ENCODE results near the gene DYSF.

Gene DYSF

GRCh38 chr2:71575966-71576365 lies 122.6 kb downstream of the DYSF start:
- DNase-seq (ENCODE audit: low spot score): no peak

GRCh38 chr2:71576541-71576940 lies 123.2 kb downstream of the DYSF start:
- DNase-seq (ENCODE audit: low spot score): no peak

- DNase-seq (ENCODE audit: low spot score): no peak
These were observed 123.8 kb downstream of the DYSF start for GRCh38 chr2:71577209-71577608.

DNA sequence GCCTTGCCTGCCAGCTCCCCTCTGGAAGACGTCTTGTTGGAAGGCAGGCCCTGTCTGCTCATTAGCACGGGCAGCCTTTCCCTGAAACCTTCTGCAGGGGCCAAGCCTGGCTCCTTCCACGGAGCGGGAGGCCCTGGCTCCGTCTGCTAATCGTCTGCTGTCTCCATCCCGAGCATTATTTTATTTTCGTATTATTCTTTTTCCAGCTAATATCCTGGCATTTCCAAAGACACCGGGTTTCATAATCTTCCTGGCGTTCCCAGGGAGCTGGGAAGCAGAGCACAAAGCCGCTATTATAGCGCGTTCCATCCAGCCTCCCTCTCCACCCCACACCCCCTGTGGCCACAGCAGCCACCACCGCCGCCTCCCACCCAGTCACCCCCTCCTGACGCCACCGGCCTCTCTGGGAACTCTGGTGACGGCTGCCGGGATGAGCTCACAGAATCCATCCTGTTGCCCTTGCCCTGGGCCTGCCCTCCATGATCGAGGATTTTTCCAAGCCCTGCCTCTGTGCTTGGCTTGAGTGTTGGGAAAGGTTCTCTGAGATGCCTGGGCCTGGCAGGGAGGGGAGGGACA lies 125.5 kb downstream of the DYSF start:
- DNase-seq (ENCODE audit: low spot score): peak; percentile 90

DNA sequence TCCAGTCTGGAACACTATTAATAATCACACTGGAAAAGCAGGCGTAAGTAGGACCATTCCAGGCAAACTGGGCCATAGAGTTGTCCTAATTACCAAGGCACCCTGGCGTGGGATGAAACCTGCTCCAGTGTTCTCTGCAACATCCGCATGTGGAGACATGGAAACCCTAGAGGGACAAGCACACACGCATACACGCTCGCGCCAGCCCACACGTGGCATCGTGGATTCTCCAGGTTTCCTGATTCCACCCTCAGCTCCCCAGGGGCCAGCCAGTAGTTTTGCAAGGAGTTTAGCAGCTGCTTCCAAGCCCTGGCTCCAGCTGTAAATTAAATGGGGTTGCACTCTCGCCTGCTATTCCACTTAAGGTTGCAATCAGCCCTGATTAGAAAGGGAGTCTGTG lies 127.7 kb downstream of the DYSF start:
- DNase-seq (ENCODE audit: low spot score): no peak

- DNase-seq (ENCODE audit: low spot score): peak; percentile 43
These were observed 130.5 kb downstream of the DYSF start for GRCh38 chr2:71583876-71584275.

GRCh38 chr2:71586471-71586870 lies 133.1 kb downstream of the DYSF start:
- DNase-seq (ENCODE audit: low spot score): no peak

- DNase-seq (ENCODE audit: low spot score): no peak
These were observed 134.2 kb downstream of the DYSF start for GRCh38 chr2:71587509-71588073.

DNA sequence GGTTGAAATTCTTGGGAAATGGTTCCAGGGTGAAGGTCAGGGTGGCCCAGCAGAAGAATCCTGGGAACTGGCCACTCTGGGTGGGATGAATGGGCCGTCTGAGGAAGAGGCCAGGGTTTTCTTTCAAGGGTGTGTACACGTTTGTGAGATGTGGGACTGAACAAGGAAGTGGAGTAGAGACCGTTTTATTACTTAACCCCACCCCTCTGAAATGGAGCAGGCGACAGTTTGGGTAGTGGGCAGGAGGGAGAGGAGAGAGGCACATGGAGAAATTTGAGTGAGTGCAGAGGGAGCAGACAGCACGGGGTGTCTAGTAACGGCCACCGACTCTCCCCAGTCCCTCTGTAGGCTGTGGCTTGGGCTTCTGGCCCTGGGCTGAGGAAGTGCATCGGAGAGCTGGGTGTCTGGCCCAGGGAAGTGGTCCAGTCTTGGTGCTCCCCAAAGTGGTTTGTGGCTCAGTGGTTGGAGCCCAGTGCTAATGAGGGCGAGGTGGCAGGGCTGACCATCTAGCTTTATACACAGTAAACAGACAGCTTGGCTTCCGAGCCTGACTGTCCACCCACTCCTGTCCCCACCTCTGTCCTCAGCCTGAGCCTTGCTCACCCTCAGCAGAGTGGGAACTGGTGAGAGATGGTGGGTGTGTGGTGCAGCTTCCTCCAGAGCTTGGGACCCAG lies 135.3 kb downstream of the DYSF start:
- no peak for DNase-seq (ENCODE audit: low spot score)

DNA sequence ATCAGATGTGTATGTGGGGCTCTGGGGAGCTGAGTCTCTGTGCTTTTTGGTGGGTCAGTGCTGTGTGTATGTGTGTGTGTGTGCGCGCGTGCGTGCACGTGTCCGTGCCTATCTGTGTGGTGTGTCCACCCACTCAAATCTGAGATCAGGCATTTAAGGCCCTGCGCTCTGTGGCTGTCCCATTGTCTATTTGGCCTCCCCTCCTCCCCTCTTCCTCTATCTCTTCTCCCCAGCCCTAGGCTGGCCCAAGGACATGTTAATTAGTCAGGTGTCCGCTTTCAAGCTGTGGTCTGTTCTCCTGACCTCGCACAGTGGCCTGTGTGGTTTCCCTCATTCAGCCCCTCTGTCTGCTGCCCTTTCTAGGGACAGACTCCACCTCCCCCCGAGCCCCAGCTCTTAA lies 136.4 kb downstream of the DYSF start:
- DNase-seq (ENCODE audit: low spot score): no peak

GRCh38 chr2:71591044-71591443 lies 137.7 kb downstream of the DYSF start:
- DNase-seq (ENCODE audit: low spot score): no peak

DNA sequence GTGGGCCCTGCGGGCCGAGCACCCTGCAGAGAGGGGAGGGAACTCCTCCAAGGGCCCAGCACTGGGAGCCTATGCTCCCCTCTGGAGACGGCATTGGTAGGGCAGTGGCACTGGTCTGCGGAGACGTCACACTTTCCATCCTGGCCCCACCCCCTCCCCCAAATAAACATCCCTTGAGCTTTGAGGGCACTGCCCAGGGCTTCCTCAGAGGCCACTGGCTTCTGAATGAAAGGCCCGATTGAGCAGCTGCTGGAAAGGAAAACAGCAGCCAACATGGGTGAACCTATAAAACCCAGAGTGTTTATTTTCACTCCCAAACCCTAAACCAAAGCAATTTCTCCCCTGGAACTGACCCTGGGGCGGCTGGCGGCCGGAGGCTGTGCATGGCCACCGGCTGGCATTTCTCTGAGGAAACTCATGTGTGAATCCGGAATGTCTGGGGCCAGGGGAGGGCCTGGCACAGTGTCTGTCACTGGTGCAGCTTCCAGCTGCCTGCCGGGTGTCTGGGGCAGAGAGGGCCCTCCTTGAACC lies 138.9 kb downstream of the DYSF start:
- DNase-seq (ENCODE audit: low spot score): no peak

GRCh38 chr2:71595569-71595968 lies 142.2 kb downstream of the DYSF start:
- DNase-seq (ENCODE audit: low spot score): no peak

- no peak for DNase-seq (ENCODE audit: low spot score)
These were observed 142.7 kb downstream of the DYSF start for GRCh38 chr2:71596011-71596410.

- no peak for DNase-seq (ENCODE audit: low spot score)
These were observed 144.4 kb downstream of the DYSF start for GRCh38 chr2:71597756-71598155.

- DNase-seq (ENCODE audit: low spot score): no peak
These were observed 145.2 kb downstream of the DYSF start for GRCh38 chr2:71598526-71598925.

- no peak for DNase-seq (ENCODE audit: low spot score)
These were observed 145.7 kb downstream of the DYSF start for GRCh38 chr2:71599038-71599437.

- DNase-seq (ENCODE audit: low spot score): no peak
These were observed 146.4 kb downstream of the DYSF start for GRCh38 chr2:71599646-71600236.

- no peak for DNase-seq (ENCODE audit: low spot score)
These were observed 147.2 kb downstream of the DYSF start for GRCh38 chr2:71600555-71600954.

DNA sequence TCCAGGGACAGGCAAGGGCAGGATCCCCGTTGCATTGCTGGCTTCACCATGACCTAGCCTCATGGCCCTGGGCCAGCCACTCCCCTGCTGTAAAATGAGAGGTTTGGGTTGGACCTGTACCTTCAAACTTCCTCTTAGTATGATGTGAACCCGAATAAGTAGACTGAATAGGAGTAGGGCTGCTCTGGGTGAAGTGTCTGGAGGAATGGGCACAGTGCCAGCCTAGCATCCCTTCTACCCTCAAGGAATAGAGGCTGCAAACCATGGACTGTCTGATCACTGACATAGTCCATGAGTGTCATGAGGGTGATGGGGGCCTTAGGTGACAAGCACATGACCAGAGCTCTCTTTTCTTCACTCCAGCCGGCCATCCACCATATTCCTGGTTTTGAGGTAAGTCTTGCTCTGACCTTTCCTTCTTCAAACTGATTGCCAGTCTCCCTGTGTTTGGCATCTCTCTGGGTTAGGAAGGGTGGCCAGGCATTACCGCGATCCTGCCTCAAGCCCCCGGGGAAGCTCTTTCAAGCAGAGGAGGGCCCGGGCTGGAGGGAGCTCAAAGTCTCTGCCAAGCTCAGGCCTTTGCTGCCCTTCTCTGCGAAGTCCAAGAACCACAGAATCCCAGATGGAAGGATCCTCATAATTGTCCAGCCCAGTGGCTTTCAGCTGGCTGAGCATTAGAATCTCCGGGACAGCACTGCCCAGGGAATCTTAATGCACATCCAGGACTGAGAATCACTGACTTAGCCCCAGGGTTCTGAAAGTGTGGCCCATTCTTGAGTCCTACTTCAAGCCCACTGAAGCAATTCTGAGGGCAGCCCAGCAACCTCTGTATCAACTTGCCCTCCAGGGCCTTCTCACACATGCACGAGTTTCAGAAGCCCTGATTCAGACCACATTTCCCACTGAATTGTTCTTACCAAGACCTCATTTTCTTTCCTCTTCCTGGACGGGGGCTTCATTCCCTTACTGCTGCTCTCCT lies 148.1 kb downstream of the DYSF start:
- DNase-seq (ENCODE audit: low spot score): no peak

DNA sequence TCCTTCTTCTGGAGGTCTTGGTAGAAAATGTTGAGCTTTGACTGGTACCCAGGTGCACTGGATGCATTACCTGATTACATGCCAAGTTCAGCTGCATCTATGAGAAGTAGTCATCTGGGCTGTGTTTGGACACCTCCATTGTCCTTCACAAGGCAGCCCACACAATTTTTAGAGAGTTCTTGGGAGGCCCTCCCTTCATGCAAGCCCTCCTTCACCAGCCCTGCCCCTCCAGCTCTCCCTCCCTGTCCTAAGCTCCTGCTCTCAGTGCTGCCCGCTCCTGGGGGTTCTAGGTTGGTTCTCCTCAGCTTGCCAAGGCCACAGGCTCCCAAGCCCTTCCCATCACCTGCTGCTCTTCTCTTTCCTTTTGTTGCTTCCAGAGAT lies 148.7 kb downstream of the DYSF start:
- no peak for DNase-seq (ENCODE audit: low spot score)

DNA sequence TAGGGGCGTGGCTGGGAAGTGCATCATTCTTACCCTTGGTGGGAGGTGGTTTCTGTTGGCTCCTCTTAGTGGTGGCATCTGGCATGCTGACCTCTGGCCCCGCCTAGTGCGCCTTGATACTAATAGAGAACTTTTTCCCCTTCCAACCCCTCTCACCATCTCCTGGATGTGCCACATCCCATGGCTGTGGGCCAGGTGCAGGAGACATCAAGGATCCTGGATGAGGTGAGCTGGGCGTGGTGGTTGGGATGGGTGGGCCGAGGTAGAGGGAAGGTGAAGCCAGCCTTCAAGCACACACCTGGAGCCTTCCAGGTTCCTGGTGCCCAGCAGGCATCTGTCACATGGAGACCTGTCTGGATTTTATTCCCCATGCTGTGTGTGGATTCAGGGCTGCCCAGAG lies 149.2 kb downstream of the DYSF start:
- no peak for DNase-seq (ENCODE audit: low spot score)

All from AG20443 (cell line).